Measurements from ENCODE around the gene PLXDC2.

Gene PLXDC2

GRCh38 chr10:20007426-20007825 is 191.2 kb downstream of the PLXDC2 start:
- in situ Hi-C loops (cut with MboI; ENCODE audit: low sequenced_read_pairs, unreplicated experiment): no loop called here
- no peak for TF ChIP-seq CTCF (IDR thresholded peaks at IDR 0.05; ENCODE audit: borderline replicate concordance, control extremely low read depth, extremely low read depth, insufficient read depth, missing control alignments)
- DNase-seq (ENCODE audit: low spot score): no peak

DNA sequence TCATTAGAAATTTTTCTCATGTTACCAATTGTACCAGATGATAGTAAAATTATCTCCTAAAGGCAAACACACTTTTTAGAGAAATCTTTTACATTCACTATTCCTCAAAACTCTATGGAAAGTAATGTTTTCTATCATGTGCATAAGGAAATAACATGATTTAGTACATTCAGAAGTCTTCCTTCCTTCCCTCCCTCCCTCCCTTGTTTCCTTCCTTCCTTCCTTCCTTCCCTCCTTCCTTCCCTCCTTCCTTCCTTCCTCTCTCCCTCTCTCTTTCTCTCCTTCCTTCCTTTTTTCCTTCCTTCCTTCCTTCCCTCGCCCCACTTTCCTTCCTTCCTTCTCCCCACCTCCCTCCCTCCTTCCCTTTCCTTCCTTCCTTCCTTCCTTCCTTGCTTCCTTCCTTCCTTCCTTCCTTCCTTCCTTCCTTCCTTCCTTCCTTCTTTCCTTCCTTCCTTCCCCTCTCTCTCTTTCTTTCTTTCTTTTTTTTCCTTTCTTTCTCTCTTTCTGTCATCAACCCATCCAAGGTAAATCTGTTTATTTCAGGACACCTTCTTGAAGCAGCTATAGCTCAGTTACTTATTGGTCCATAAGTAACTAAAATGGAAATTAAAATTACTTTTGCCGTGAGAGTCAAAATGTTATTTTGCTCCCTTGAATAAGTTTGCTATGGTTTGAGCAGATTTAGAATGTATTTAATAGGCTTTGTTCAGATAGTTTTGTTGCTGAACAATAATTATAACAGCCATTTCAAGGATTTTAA is 197.9 kb downstream of the PLXDC2 start:
- DNase-seq (ENCODE audit: low spot score): no peak
- TF ChIP-seq CTCF (IDR thresholded peaks at IDR 0.05; ENCODE audit: borderline replicate concordance, control extremely low read depth, extremely low read depth, insufficient read depth, missing control alignments): no peak
- in situ Hi-C loops (cut with MboI; ENCODE audit: low sequenced_read_pairs, unreplicated experiment): no loop called here

- TF ChIP-seq CTCF (IDR thresholded peaks at IDR 0.05; ENCODE audit: borderline replicate concordance, control extremely low read depth, extremely low read depth, insufficient read depth, missing control alignments): no peak
- in situ Hi-C loops (cut with MboI; ENCODE audit: low sequenced_read_pairs, unreplicated experiment): no loop called here
These were observed 201.7 kb downstream of the PLXDC2 start for GRCh38 chr10:20017961-20018360.

GRCh38 chr10:20020677-20021076 is 204.4 kb downstream of the PLXDC2 start:
- no peak for DNase-seq (ENCODE audit: low spot score)
- in situ Hi-C loops (cut with MboI; ENCODE audit: low sequenced_read_pairs, unreplicated experiment): no loop called here
- TF ChIP-seq CTCF (IDR thresholded peaks at IDR 0.05; ENCODE audit: borderline replicate concordance, control extremely low read depth, extremely low read depth, insufficient read depth, missing control alignments): no peak

More at GRCh38 chr10:20017961-20018360, 201.7 kb downstream of the PLXDC2 start:
- no peak for DNase-seq (ENCODE audit: low spot score)

GRCh38 chr10:20029523-20029922 is 213.3 kb downstream of the PLXDC2 start:
- TF ChIP-seq CTCF (IDR thresholded peaks at IDR 0.05; ENCODE audit: borderline replicate concordance, control extremely low read depth, extremely low read depth, insufficient read depth, missing control alignments): no peak
- no peak for DNase-seq (ENCODE audit: low spot score)
- in situ Hi-C loops (cut with MboI; ENCODE audit: low sequenced_read_pairs, unreplicated experiment): no loop called here

DNA sequence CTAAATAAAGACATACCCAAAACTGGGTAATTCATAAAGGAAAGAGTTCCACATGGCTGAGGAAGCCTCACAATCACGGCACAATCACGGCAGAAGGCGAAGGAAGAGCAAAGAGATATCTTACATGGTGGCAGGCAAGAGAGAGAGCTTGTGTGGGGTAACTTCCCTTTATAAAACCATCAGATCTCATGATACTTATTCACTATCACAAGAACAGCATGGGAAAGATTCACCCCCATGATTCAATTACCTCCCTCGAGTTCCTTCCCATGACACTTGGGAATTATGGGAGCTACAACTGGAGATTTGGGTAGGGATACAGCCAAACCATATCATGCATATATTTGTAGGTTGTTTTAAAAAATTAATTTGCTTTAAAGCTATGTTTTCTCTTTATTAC is 217.2 kb downstream of the PLXDC2 start:
- TF ChIP-seq CTCF (IDR thresholded peaks at IDR 0.05; ENCODE audit: borderline replicate concordance, control extremely low read depth, extremely low read depth, insufficient read depth, missing control alignments): no peak
- DNase-seq (ENCODE audit: low spot score): no peak
- in situ Hi-C loops (cut with MboI; ENCODE audit: low sequenced_read_pairs, unreplicated experiment): no loop called here
